Measurements from ENCODE around the gene NFIX.

- TF ChIP-seq CTCF (IDR thresholded peaks at IDR 0.05): no peak
- no peak for TF ChIP-seq POLR2A (IDR thresholded peaks at IDR 0.05)
Observed at GRCh38 chr19:13099073-13099999, 104.1 kb downstream of the NFIX start.

Measured in adrenal gland (tissue), 5 donors.